CD14-positive monocyte (primary cell): ENCODE results near the gene DDX31. TPM values are rescaled to one million over a fixed set of nuclear protein-coding genes. Genes with fewer than 3 reads are reported as not detected.

Experiments
- DNase-seq, 3 donors: peaks; one replicate each; pipeline ENCODE4 v3.0.0-alpha.2; 2011 to 2022
- H2AFZ ChIP-seq: 2 replicates; pipeline ENCODE4 v1.6.0; 2012; ENCODE audit warnings: mild to moderate bottlenecking, low read depth, low read length, inconsistent platforms; ENCODE audit not compliant: insufficient read depth, poor library complexity, severe bottlenecking
- H3K27ac ChIP-seq, 2 donors: 1 replicate in 1 of 2; 2 replicates in 1 of 2; pipeline ENCODE4 v1.5.1; 2012 to 2013; ENCODE audit warnings: low read length in 2 of 2, control low read depth in 1 of 2, inconsistent platforms in 1 of 2, low read depth in 1 of 2, mild to moderate bottlenecking in 1 of 2
- H3K27me3 ChIP-seq, 2 donors: one replicate each; pipeline versions ENCODE4 v1.6.0 to v1.6.1; 2011 to 2013; ENCODE audit warnings: low read length in 2 of 2; ENCODE audit not compliant: control insufficient read depth in 2 of 2, insufficient read depth in 2 of 2
- H3K36me3 ChIP-seq, 2 donors: replicated peaks in 1 of 2; 1 replicate in 1 of 2; 2 replicates in 1 of 2; pipeline versions ENCODE4 v1.5.1 to v1.6.1; 2012 to 2013; ENCODE audit warnings: low read length in 2 of 2, control low read depth in 1 of 2, inconsistent platforms in 1 of 2, mild to moderate bottlenecking in 1 of 2; ENCODE audit not compliant: insufficient read depth in 2 of 2, control insufficient read depth in 1 of 2
- H3K4me1 ChIP-seq, 2 donors: 1 replicate in 1 of 2; 2 replicates in 1 of 2; pipeline versions ENCODE4 v1.5.1 to v1.6.1; 2012 to 2013; ENCODE audit warnings: low read length in 2 of 2, control low read depth in 1 of 2, inconsistent platforms in 1 of 2, mild to moderate bottlenecking in 1 of 2, moderate library complexity in 1 of 2; ENCODE audit not compliant: insufficient read depth in 2 of 2, control insufficient read depth in 1 of 2
- H3K4me2 ChIP-seq: replicated peaks from 2 replicates; pipeline ENCODE3; 2012; ENCODE audit warnings: low read length, moderate library complexity, mild to moderate bottlenecking; ENCODE audit not compliant: poor library complexity, severe bottlenecking; ENCODE audit errors: extremely low read depth
- H3K4me3 ChIP-seq, 3 experiments: fragments of 200-600 bp in 1 of 3; sonication (generic) in 1 of 3; replicated peaks in 1 of 3; 1 replicate in 2 of 3; 2 replicates in 1 of 3; pipeline ENCODE4 v1.5.1; 2011 to 2013; ENCODE audit warnings: low read length in 3 of 3, mild to moderate bottlenecking in 3 of 3, control low read depth in 2 of 3, low read depth in 2 of 3, inconsistent platforms in 1 of 3, moderate library complexity in 1 of 3
- H3K79me2 ChIP-seq: 2 replicates; pipeline ENCODE4 v1.6.0; 2012; ENCODE audit warnings: mild to moderate bottlenecking, control low read depth, inconsistent platforms, low read length, moderate library complexity; ENCODE audit not compliant: insufficient read depth
- H3K9ac ChIP-seq: 2 replicates; pipeline ENCODE4 v1.6.0; 2017; ENCODE audit warnings: low read length, mild to moderate bottlenecking; ENCODE audit not compliant: insufficient read depth, poor library complexity, severe bottlenecking
- H3K9me3 ChIP-seq, 2 donors: replicated peaks in 1 of 2; 1 replicate in 1 of 2; 2 replicates in 1 of 2; pipeline versions ENCODE4 v1.5.1 to v1.6.1; 2012 to 2013; ENCODE audit warnings: low read length in 2 of 2, control low read depth in 1 of 2; ENCODE audit not compliant: control insufficient read depth in 1 of 2, insufficient read depth in 1 of 2
- H4K20me1 ChIP-seq: 2 replicates; pipeline ENCODE4 v1.6.0; 2012; ENCODE audit warnings: mild to moderate bottlenecking, low read length, control low read depth, moderate library complexity; ENCODE audit not compliant: insufficient read depth
- H3K27ac Mint-ChIP-seq, 7 donors: one replicate each; pipeline ENCODE4 v1.8.0; 2020; ENCODE audit warnings: mild to moderate bottlenecking in 7 of 7, mixed read lengths in 7 of 7, moderate library complexity in 6 of 7, inconsistent platforms in 2 of 7
- H3K27me3 Mint-ChIP-seq, 3 donors: one replicate each; pipeline ENCODE4 v1.8.0; 2021 to 2022; ENCODE audit warnings: low read depth in 3 of 3, mild to moderate bottlenecking in 3 of 3, mixed read lengths in 3 of 3, moderate library complexity in 3 of 3, inconsistent platforms in 1 of 3
- H3K36me3 Mint-ChIP-seq, 2 donors: one replicate each; pipeline ENCODE4 v1.8.0; 2020; ENCODE audit warnings: mixed read lengths in 2 of 2, inconsistent platforms in 1 of 2, mild to moderate bottlenecking in 1 of 2
- H3K4me1 Mint-ChIP-seq: one replicate; pipeline ENCODE4 v1.8.0; 2020; ENCODE audit warnings: mild to moderate bottlenecking, mixed read lengths
- H3K4me3 Mint-ChIP-seq, 2 donors: one replicate each; pipeline ENCODE4 v1.8.0; 2020; ENCODE audit warnings: mild to moderate bottlenecking in 2 of 2, mixed read lengths in 2 of 2, moderate library complexity in 1 of 2
- H3K9me3 Mint-ChIP-seq, 7 donors: one replicate each; pipeline ENCODE4 v1.8.0; 2020 to 2022; ENCODE audit warnings: mixed read lengths in 7 of 7, mild to moderate bottlenecking in 6 of 7, moderate library complexity in 6 of 7, inconsistent platforms in 2 of 7
- WGBS: methylation state at CpG from one replicate; pipeline ENCODE4 v1.1.5; 2013; ENCODE audit warnings: missing lambda C conversion rate; ENCODE audit not compliant: insufficient coverage; 5-methylcytosine and 5-hydroxymethylcytosine counted together
- intact Hi-C, 2 donors: fragments of 100-400 bp; cut with micrococcal nuclease; formaldehyde crosslinking; loops; one replicate each; pipeline versions ENCODE4 v1.15.0 to v1.15.1; 2023
- polyA plus RNA-seq, 3 donors: library from polyadenylated mRNA; depleted of rRNA in 1 of 3; unstranded in 2 of 3; stranded (reverse) in 1 of 3; fragments of 300-500 nt in 2 of 3; fragments of >200 nt in 1 of 3; fragmentation: Illumina TruSeq in 2 of 3; gene quantifications; 1 replicate in 2 of 3; 2 replicates in 1 of 3; pipeline ENCODE4 v1.2.3, GENCODE V29; 2012 to 2021
- TF ChIP-seq, protein P1 (sequence below): fragments of 200-600 bp; IDR thresholded peaks from one replicate; pipeline ENCODE4 v1.8.0; 2022; ENCODE audit warnings: antibody characterized with exemption, mild to moderate bottlenecking

Gene DDX31
- polyA plus RNA-seq, 3 donors = 1.1 to 4.2 (median 1.5) TPM

DNA sequence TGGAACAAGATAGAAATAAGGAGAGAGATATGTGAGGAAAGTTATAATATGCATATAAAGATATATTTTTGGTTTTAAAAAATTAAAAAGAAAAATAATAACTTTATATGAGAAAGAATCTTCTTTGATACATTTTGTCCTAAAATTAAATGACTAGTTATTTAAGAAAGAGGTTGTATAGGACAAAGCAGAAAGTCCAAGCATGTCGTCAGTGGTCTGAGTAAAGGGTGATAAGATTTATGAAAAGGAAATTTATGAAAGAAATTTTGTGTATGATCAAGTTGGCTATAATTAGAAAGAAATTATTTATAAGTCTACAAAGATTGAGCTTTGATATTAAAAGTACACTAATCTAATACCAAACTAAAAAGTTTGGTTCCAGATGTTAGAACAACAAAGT lies 32.5 kb upstream of the DDX31 start:
- no CpG with 5 or more reads among the region's 1 CpG for WGBS
- no peak overlapping the region for H3K4me3 Mint-ChIP-seq
- intact Hi-C loops = no loop called here

DNA sequence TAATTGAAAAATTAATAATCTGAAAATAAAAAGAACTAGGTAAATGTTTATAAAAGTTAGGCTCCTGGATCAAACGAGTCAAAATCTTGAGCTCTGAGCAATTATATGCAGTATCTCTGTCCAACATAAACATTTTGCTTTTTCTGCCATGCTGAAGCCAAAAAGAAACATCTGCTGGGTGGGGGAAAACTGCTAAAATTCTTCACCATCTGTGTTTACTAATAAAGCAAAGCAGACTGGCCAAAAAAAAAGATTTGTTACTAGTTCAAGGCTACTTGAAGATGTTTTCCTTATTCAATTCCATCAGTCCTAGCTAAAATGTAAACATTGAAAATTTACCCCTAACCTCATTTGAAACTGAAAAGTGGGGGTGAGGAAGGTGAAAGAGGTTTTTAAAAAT lies 30.2 kb upstream of the DDX31 start:
- H3K36me3 ChIP-seq = no peaks in the 10 kb centered on the region
- no peak overlapping the region for H3K4me3 ChIP-seq
- H3K79me2 ChIP-seq = no peaks in the 10 kb centered on the region
- no peak overlapping the region for H3K27ac ChIP-seq
- H3K4me2 ChIP-seq = no peak overlapping the region
- TF ChIP-seq, protein P1, sequence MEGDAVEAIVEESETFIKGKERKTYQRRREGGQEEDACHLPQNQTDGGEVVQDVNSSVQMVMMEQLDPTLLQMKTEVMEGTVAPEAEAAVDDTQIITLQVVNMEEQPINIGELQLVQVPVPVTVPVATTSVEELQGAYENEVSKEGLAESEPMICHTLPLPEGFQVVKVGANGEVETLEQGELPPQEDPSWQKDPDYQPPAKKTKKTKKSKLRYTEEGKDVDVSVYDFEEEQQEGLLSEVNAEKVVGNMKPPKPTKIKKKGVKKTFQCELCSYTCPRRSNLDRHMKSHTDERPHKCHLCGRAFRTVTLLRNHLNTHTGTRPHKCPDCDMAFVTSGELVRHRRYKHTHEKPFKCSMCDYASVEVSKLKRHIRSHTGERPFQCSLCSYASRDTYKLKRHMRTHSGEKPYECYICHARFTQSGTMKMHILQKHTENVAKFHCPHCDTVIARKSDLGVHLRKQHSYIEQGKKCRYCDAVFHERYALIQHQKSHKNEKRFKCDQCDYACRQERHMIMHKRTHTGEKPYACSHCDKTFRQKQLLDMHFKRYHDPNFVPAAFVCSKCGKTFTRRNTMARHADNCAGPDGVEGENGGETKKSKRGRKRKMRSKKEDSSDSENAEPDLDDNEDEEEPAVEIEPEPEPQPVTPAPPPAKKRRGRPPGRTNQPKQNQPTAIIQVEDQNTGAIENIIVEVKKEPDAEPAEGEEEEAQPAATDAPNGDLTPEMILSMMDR = no peak
- H3K4me1 Mint-ChIP-seq = no peaks in the 10 kb centered on the region
- H3K9ac ChIP-seq = no peak overlapping the region
- H3K27me3 Mint-ChIP-seq = peaks cover 4 to 16% (median 7%) of the 10 kb centered on the region in 3 donors
- intact Hi-C loops = no loop called here
- H3K36me3 Mint-ChIP-seq = no peaks in the 10 kb centered on the region
- H3K27ac Mint-ChIP-seq = no peak overlapping the region
- H3K9me3 ChIP-seq = peaks cover 10 to 30% of the 10 kb centered on the region in 2 donors
- H3K4me3 Mint-ChIP-seq = no peak overlapping the region
- DNase-seq = no peak
- H3K9me3 Mint-ChIP-seq = peaks cover 16 to 58% (median 40%) of the 10 kb centered on the region in 7 donors
- peaks cover 0 to 4% of the 10 kb centered on the region in 2 donors for H3K27me3 ChIP-seq
- no CpG with 5 or more reads among the region's 1 CpG for WGBS
- H4K20me1 ChIP-seq = no peaks in the 10 kb centered on the region
- no peaks in the 10 kb centered on the region for H3K4me1 ChIP-seq
- no peak overlapping the region for H2AFZ ChIP-seq

More for the DNA sequence above, 32.5 kb upstream of the DDX31 start:
- Histone ChIP-seq H3K27me3 (peaks cover 0 to 4% of the 10 kb centered on the region in 2 donors), H2AFZ (no peak overlapping the region), H3K4me3 (no peak overlapping the region), H3K79me2 (no peaks in the 10 kb centered on the region), H3K36me3 (no peaks in the 10 kb centered on the region), H3K27ac (no peak overlapping the region), H3K9me3 (peaks cover 6 to 16% of the 10 kb centered on the region in 2 donors), H3K4me2 (no peak overlapping the region), H4K20me1 (no peaks in the 10 kb centered on the region), H3K4me1 (no peaks in the 10 kb centered on the region), H3K9ac (no peak overlapping the region)
- Mint-ChIP-seq H3K9me3 (peaks cover 12 to 35% (median 23%) of the 10 kb centered on the region in 7 donors), H3K36me3 (no peaks in the 10 kb centered on the region), H3K4me1 (no peaks in the 10 kb centered on the region), H3K27ac (no peak overlapping the region), H3K27me3 (peaks cover 4 to 17% (median 12%) of the 10 kb centered on the region in 3 donors)
- TF ChIP-seq, protein P1 = no peak
- DNase-seq = no peak
